ENCODE measurements around the gene INPP4B.
A peak's percentile ranks its signal among the peaks of the same experiment; 100 is the strongest.

The INPP4B gene

GRCh38 chr4:142194905-142195304, 651.2 kb downstream of the INPP4B start:
- DNase-seq, result no peak

DNA sequence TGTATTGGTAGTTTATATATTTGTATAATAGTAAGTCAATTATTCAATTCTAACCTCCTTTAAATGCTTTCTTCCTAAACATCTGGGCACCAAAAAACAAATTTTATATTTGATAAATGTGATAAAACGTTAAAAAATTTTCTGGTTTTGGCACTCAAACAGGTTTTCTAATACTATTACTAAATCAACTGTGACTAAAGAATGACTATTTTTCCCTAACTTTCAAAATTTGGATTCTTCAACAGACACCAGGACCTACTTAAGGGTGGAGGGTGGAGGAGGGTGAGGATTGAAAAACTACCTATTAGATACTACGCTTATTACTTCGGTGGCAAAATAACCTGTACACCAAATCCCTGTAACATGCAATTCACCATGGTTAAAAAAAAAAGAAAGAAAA, 654.2 kb downstream of the INPP4B start:
- DNase-seq, result no peak

GRCh38 chr4:142181021-142181420, 665.1 kb downstream of the INPP4B start:
- no peak for DNase-seq

- no peak for DNase-seq
Measured at GRCh38 chr4:142169216-142169615, 676.9 kb downstream of the INPP4B start.

- no peak for DNase-seq
Measured at GRCh38 chr4:142168181-142168580, 677.9 kb downstream of the INPP4B start.

DNA sequence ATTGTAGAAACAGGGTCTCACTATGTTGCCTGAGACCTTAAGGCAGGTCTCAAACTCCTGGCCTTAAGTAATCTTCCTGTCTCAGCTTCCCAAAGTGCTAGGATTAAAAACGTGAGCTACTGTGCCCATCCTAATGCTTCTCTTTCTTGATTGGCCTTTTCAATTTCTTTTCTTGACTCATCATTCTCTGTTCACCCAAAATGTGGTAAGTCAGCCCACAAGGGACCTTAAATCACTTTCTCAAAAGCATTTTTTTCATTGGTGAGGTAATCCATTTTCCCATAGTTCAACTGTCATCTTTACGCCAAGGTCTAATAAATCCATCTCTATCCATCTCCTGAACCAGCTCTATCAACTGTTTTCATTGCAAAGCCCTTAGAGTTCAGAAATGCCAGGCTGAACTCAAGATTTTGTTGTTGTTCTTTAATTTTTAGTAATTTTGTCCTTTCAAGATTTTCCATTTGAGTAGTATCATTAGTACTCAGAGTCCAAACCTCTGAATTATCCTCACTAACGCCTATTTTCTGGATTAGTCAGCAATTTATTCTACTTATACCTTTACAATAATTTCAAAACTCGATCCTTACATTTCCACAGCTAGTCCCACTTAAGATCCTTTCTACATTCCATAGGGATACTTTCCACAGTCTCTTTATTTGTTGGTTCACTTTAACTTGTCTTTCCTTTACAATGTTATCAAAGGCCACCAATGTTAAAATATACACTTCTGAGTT, 681.2 kb downstream of the INPP4B start:
- no peak for DNase-seq

- no peak for DNase-seq
Measured at GRCh38 chr4:142161086-142161485, 685.0 kb downstream of the INPP4B start.

DNA sequence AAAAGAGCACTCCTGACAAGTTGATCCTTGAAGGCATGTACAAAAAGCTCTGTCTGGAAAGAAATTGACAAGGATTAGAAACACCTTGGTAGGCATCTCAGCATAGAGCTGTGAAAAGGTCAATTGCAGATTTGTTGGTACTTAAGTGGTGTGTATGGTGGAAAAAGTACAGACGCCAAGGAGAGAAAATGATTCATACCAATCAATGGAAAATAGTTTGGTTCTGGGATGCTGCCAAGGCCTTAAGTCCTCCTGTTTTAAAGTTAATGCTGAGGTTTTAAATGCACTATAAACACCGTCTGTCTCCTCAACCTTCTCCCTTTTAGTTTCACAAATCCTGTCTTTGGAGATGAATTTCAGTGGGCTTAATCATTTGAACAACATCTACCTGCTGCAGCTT, 685.6 kb downstream of the INPP4B start:
- DNase-seq, result no peak

DNA sequence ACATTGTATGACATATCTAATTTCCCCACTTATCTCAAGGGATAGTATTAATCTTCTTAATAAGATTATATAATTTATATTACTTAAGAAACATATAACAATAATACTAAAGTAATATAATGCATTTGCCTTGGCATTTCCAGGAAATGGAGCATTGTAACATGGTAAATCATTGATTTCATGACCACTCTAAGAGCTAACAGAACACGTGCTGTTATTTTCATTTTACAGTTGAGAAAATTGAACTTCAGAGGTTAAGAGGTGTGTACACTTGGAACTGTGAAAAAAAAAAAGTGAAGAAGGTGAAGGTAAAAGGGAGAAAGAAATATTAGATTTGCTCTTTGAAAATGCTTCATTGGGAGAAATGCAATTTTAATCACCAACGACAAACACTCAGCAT, 687.1 kb downstream of the INPP4B start:
- DNase-seq, result no peak

DNA sequence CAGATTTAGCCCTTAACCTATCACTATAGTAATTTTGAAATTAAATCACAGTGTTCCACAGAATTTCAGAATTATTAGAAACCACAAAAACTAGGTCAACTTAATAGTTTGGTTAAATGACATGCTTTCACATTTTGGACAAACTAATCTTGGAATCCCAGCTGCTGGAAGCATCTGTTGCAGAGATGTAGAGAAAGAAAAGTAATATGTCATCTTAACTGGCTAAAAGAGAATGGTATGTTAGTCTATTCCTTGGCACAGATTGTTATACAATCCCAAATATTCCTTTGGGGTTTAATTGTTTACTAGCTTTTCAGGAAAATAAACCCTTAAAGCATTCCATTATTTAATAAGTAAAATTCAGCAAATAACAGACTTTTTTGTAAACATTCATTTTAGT, 689.8 kb downstream of the INPP4B start:
- no peak for DNase-seq

- no peak for DNase-seq
Measured at GRCh38 chr4:142155347-142155746, 690.8 kb downstream of the INPP4B start.

- no peak for DNase-seq
Measured at GRCh38 chr4:142150483-142150882, 695.6 kb downstream of the INPP4B start.

GRCh38 chr4:142144813-142145212, 701.3 kb downstream of the INPP4B start:
- DNase-seq, result no peak

GRCh38 chr4:142142366-142143054, 703.6 kb downstream of the INPP4B start:
- DNase-seq, result no peak

DNA sequence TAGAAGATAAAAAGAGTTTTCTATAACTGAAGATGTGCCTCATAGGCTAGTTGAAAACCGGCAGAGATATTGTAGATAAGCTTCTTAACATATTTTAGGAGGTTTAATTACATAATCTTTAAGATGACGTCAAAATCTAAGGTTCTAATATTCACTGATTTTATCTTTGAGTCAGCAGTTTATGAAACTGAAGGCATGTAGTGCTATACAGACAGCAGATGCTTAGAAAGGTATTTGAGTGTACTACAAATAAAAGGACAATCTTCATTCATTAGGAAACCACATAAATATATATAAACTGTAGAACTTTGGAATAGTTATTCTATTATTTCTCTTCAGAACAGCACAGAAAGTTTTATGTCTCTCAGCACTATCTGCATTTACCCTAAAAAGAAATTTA, 704.9 kb downstream of the INPP4B start:
- DNase-seq, result no peak

DNA sequence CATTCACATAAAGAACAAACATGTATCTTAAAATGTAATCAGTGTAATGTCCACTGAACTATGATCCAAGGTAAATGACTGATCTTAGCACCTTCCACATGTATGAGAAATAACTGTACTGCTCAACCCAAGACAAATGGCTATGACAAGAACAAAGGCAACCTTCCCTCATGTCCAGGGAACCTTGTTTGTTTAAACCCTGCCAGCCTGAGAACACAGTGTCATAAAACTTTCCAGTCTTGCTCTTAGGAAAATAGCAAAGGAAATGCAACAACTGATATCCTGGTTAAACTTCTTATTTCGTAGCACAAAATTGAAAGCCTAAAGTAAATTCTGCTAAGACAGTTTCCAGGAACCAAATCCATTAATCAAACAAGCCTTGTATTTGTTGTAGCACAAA, 715.4 kb downstream of the INPP4B start:
- DNase-seq, result no peak

- DNase-seq, result no peak
Measured at GRCh38 chr4:142129931-142130330, 716.2 kb downstream of the INPP4B start.

DNA sequence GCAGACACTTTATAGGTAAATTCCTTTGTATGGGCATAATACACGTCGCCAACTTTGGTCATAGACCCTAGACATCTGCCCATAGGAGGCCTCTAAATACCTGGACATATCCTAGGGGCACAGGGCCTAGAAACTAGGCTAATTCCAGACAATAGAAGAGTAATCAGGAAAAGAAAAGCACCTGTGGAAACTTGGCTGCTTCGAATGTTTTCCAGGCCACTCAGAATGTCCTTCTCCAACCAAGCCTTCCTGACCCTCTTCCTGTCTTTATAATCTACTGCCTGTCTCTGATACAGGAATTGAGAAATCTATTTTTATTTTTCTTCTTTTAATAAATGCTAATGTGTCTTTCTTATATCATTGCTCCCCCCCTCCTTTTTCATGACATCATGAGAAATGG, 716.6 kb downstream of the INPP4B start:
- no peak for DNase-seq

- no peak for DNase-seq
Measured at GRCh38 chr4:142128529-142128928, 717.6 kb downstream of the INPP4B start.

DNA sequence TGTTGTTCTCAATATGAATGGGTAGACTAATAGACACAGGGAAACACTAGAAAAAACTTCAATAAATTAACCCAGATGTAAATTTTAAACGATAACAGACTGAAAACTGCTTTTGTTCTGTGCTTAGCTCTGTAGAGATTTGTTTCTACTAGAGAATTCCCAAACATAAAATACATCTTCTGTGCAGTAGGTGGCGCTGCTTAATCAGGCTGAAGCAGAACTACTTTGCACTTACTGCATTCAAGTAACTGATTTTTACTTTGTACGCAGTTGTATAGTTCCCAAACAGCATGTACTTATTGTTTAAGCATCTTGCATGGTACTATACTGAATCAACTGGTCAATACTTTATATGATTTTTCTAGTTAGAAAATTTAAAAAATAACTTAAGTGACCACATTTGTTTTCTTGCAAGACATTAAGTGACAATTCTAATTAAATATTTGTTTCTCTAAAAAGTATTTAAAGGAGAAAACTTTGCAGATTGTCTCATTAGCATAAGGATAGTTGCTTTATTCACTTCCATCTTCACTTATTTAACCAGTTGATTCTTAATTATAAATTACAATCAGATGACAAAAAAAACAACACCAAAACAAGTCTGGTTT, 719.1 kb downstream of the INPP4B start:
- peak; percentile 59 for DNase-seq

GRCh38 chr4:142124874-142125273, 721.2 kb downstream of the INPP4B start:
- no peak for DNase-seq

GRCh38 chr4:142121448-142122350, 724.4 kb downstream of the INPP4B start:
- DNase-seq, result no peak

GRCh38 chr4:142120921-142121320, 725.2 kb downstream of the INPP4B start:
- no peak for DNase-seq

Measured in NCI-H526 treated with DMSO at 0.1 percent for 48 hours (cell line).